Measurements from ENCODE around the gene AMMECR1L. TPM values are rescaled to one million over a fixed set of nuclear protein-coding genes. Genes with fewer than 3 reads are reported as not detected.
"Not testable (repeated sequence)": the region's sequence is repeated elsewhere in the genome, so short reads cannot be mapped to it uniquely, and the experiment has no call there.

The AMMECR1L gene
- total RNA-seq (2014; rRNA removed; shearing (Covaris generic)) (19.0 and 20.9 TPM in 2 replicates), polyA plus RNA-seq (2016; fragmentation: Nextera tagmentation; extraction: Ambion mirVana) (13.2 TPM in 2 replicates)

DNA sequence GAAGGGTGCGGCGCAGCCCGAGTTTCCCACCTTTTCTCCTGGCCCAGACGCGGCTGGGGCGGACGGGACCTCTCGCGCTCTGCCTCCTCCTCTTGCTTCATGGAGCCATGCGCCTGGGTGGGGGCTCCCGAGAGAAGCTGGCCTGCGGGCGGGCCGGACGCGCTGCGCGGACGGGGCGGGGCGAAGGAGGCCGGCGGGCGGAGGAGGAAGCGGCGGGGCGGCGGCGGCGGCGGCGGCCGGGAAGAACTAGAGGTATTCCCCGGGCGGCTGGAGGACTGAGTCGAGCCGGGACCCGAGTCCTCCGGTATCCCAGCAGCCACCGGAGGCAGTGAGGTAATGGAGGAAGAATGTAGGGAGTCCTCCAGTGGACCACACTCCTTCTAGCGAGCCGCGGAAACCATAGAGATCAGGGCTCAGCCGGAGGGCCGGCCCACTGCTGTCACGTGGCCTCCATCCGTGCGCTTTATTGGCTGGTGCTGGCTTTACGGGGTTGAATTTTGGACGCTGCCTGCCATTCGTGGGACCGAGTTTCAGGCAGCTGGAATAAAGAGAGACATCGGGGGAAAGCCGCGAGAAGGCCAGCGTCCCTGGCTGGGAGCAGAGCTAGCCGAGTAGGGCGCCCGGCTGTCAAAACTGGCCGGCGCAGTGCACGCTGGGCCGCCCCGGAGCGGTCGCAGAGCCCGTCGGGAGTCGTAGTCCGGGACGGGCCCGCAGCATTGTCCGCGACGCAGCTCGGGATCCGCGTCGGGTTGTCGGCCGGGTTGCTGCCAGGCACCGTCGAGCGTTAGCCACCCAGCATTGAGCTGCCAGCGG, at the start of gene AMMECR1L:
Gene AMMECR1L, minus strand, starts transcription at position 177 of the 813 bp plus-strand sequence. CDS start 11,722 bp downstream, outside the sequence.
- H3F3A ChIP-seq (ENCODE audit: insufficient read depth): peaks cover 28% of the 10 kb centered on the region
- H3K36me3 ChIP-seq (ENCODE audit: low read depth): peaks cover 26% of the 10 kb centered on the region
- peak within 1 kb of the TSS; percentile 93 for H3K9ac ChIP-seq
- H3K27ac ChIP-seq: peak within 1 kb of the TSS; percentile 96
- H3K9me2 ChIP-seq (ENCODE audit: insufficient read depth); H3K27me3 ChIP-seq (replicated peaks; ENCODE audit: insufficient read depth); H4K20me1 ChIP-seq (ENCODE audit: insufficient read depth); in situ Hi-C loops (cut with MboI); H3K9me3 ChIP-seq (ENCODE audit: low read depth): not testable (repeated sequence)
- H2AFZ ChIP-seq: peak within 1 kb of the TSS; percentile 67
- peak within 1 kb of the TSS; percentile 85 for H3K4me3 ChIP-seq
- 0% methylated on average over 28 to 59 of the region's 85 CpGs for WGBS, 2 experiments (ENCODE audit: low coverage in 1 of 2, low lambda C conversion rate in 2 of 2, missing lambda C conversion rate in 2 of 2)
- DNase-seq: peak; percentile 78
- H3K4me1 ChIP-seq (ENCODE audit: insufficient read depth): peaks cover 21% of the 10 kb centered on the region
- peaks cover 63% of the 10 kb centered on the region for H3K79me2 ChIP-seq (ENCODE audit: insufficient read depth)
- peak within 1 kb of the TSS; percentile 98 for H3K4me2 ChIP-seq (ENCODE audit: unreplicated experiment)

DNA sequence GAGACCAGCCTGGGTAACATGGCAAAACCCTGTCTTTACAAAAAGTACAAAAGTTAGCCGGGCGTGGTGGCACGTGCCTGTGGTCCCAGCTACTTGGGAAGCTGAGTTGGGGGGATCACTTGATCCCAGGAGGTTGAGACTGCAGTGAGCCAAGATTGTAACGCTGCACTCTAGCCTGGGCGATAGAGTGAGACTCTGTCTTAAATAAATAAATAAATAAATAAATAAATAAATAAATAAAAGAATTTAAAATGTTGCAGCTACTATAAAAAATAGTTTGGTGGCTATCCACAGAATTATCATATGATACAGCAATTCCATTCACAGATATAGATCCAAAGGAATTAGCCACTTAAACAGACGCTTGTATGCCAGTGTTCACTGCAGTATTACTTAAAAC, 49.6 kb upstream of the AMMECR1L start:
- H3F3A ChIP-seq (ENCODE audit: insufficient read depth): no peaks in the 10 kb centered on the region
- H3K27ac ChIP-seq: no peak overlapping the region
- no peak overlapping the region for H3K4me3 ChIP-seq
- no peak overlapping the region for H2AFZ ChIP-seq
- H3K79me2 ChIP-seq (ENCODE audit: insufficient read depth): no peaks in the 10 kb centered on the region
- in situ Hi-C loops (cut with MboI): no loop called here
- TF ChIP-seq EZH2phosphoT487 (IDR thresholded peaks at IDR 0.05; ENCODE audit: insufficient read depth, low read depth) (no peak), EZH2 (IDR thresholded peaks at IDR 0.05; ENCODE audit: insufficient read depth, poor library complexity, severe bottlenecking) (no peak)
- H3K9me2 ChIP-seq (ENCODE audit: insufficient read depth): no peaks in the 10 kb centered on the region
- no peaks in the 10 kb centered on the region for H3K9me3 ChIP-seq (ENCODE audit: low read depth)
- no peaks in the 10 kb centered on the region for H3K36me3 ChIP-seq (ENCODE audit: low read depth)
- H3K4me1 ChIP-seq (ENCODE audit: insufficient read depth): no peaks in the 10 kb centered on the region
- no peak overlapping the region for H3K9ac ChIP-seq
- DNase-seq: no peak
- H3K4me2 ChIP-seq (ENCODE audit: unreplicated experiment): no peak overlapping the region
- 0 out of 2 replicates have a peak, but pooled peaks cover 2% of the 10 kb centered on the region for H3K27me3 ChIP-seq (replicated peaks; ENCODE audit: insufficient read depth)
- H4K20me1 ChIP-seq (ENCODE audit: insufficient read depth): no peaks in the 10 kb centered on the region
- 85 to 89% methylated on average over 6 of the region's 6 CpGs for WGBS, 2 experiments (ENCODE audit: low coverage in 1 of 2, low lambda C conversion rate in 2 of 2, missing lambda C conversion rate in 2 of 2)

DNA sequence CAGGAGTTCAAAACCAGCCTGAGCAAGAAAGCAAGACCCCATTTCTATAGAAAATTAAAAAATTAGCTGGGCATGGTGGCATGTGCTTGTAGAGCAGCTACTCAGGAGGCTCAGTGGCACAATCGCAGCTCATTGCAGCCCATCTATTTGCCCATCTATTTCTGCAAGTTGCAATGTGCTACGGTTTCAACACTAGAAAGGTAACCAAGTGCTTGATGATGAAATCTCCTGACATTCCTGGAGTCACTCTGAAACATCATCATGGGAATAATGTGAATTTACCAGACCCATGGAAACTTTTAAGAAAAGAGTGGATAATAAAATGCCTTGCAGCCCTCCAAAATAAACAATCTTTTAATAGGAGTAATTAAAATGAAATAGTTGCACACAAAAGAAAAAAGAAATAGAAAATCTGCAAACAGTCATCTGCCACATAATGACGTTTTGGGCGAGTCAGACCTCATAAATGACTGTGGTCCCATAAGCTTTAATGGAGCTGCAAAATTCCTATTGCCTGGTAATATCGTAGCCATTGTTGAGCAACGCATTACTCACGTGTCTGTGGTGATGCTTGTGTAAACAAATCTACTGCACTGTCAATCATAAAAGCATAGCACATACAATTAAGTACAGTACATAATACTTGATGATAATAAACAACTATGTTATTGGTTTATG, 46.6 kb upstream of the AMMECR1L start:
- Histone ChIP-seq H3K4me3 (no peak overlapping the region), H3K36me3 (ENCODE audit: low read depth) (no peaks in the 10 kb centered on the region), H2AFZ (no peak overlapping the region), H4K20me1 (ENCODE audit: insufficient read depth) (no peaks in the 10 kb centered on the region), H3K27ac (no peak overlapping the region), H3K9me2 (ENCODE audit: insufficient read depth) (no peaks in the 10 kb centered on the region), H3K27me3 (replicated peaks; ENCODE audit: insufficient read depth) (0 out of 2 replicates have a peak, but pooled peaks cover 2% of the 10 kb centered on the region), H3K4me1 (ENCODE audit: insufficient read depth) (no peaks in the 10 kb centered on the region), H3K79me2 (ENCODE audit: insufficient read depth) (no peaks in the 10 kb centered on the region), H3F3A (ENCODE audit: insufficient read depth) (no peaks in the 10 kb centered on the region), H3K9me3 (ENCODE audit: low read depth) (no peaks in the 10 kb centered on the region), H3K4me2 (ENCODE audit: unreplicated experiment) (no peak overlapping the region), H3K9ac (no peak overlapping the region)
- peak; percentile 85 for DNase-seq
- in situ Hi-C loops (cut with MboI): no loop called here
- 32 to 36% methylated on average over 7 of the region's 7 CpGs for WGBS, 2 experiments (ENCODE audit: low coverage in 1 of 2, low lambda C conversion rate in 2 of 2, missing lambda C conversion rate in 2 of 2)
- TF ChIP-seq EZH2phosphoT487 (IDR thresholded peaks at IDR 0.05; ENCODE audit: insufficient read depth, low read depth): no peak
- no peak for TF ChIP-seq EZH2 (IDR thresholded peaks at IDR 0.05; ENCODE audit: insufficient read depth, poor library complexity, severe bottlenecking)

DNA sequence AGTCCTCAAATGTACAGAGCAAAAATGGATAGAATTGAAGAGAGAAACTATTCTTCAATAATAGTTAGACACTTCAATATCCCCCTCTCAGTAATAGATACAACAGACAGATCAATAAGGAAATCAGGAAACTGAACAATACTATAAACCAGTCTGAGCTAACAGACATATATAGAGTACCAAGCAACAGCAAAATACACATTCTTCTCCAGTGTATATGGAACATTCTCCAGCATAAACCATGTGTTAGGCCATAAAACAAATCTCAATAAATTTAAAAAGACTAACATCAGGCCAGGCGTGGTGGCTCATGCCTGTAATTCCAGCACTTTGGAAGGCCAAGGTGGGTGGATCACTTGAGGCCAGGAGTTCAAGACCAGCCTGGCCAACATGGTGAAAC, 43.7 kb upstream of the AMMECR1L start:
- Histone ChIP-seq H3K79me2 (ENCODE audit: insufficient read depth) (no peaks in the 10 kb centered on the region), H3K9ac (no peak overlapping the region), H3K4me3 (no peak overlapping the region), H3K9me3 (ENCODE audit: low read depth) (no peaks in the 10 kb centered on the region), H3K9me2 (ENCODE audit: insufficient read depth) (no peaks in the 10 kb centered on the region), H3K27me3 (replicated peaks; ENCODE audit: insufficient read depth) (0 out of 2 replicates have a peak, but pooled peaks cover 2% of the 10 kb centered on the region), H4K20me1 (ENCODE audit: insufficient read depth) (no peaks in the 10 kb centered on the region), H3K4me2 (ENCODE audit: unreplicated experiment) (no peak overlapping the region), H3K36me3 (ENCODE audit: low read depth) (no peaks in the 10 kb centered on the region), H2AFZ (no peak overlapping the region), H3F3A (ENCODE audit: insufficient read depth) (no peaks in the 10 kb centered on the region), H3K27ac (no peak overlapping the region), H3K4me1 (ENCODE audit: insufficient read depth) (no peaks in the 10 kb centered on the region)
- WGBS, 2 experiments (ENCODE audit: low coverage in 1 of 2, low lambda C conversion rate in 2 of 2, missing lambda C conversion rate in 2 of 2): 47 to 65% methylated on average over 1 of the region's 1 CpG
- TF ChIP-seq EZH2 (IDR thresholded peaks at IDR 0.05; ENCODE audit: insufficient read depth, poor library complexity, severe bottlenecking) (no peak), EZH2phosphoT487 (IDR thresholded peaks at IDR 0.05; ENCODE audit: insufficient read depth, low read depth) (no peak)
- in situ Hi-C loops (cut with MboI): no loop called here
- DNase-seq: no peak

Data from GM23248 (cell line).